Endothelial cell of umbilical vein (primary cell): ENCODE data around the gene RNU5D-1. TPM values are rescaled to one million over a fixed set of nuclear protein-coding genes. Genes with fewer than 3 reads are reported as not detected.

Experiments
- BruUV-seq: library from RNA; stranded (reverse); fragments of 400-500 nt; replicated peaks from 2 replicates; lab custom pipeline; 2021; lab: Mats Ljungman, UMichigan
- CTCF ChIA-PET: fragments of 300-600, 350-600 bp; sonication (Branson Sonifier 250); formaldehyde crosslinking; loops from one replicate; lab custom pipeline; 2021; ENCODE audit warnings: antibody characterized with exemption, inconsistent platforms; lab: Charles Lee
- POLR2A ChIA-PET: fragments of 300-600, 350-600 bp; sonication (Branson Sonifier 250); formaldehyde crosslinking; loops from one replicate; lab custom pipeline; 2021; ENCODE audit warnings: antibody characterized with exemption, inconsistent platforms; lab: Charles Lee
- DNase-seq: peaks from one replicate; pipeline ENCODE4 v3.0.0-alpha.2; 2011; ENCODE audit warnings: low read depth, low spot score
- FAIRE-seq: peaks from 2 replicates; lab custom pipeline; 2011; peaks lifted over from hg19 to GRCh38; lab: Jason Lieb, UNC
- H2AFZ ChIP-seq: 2 replicates; pipeline ENCODE4 v1.6.0; 2012; ENCODE audit warnings: low read depth, low read length, control low read depth, inconsistent platforms
- H3K27ac ChIP-seq: 2 replicates; pipeline ENCODE4 v1.5.1; 2011; ENCODE audit warnings: low read depth, mild to moderate bottlenecking, control low read depth, low read length, moderate library complexity; ENCODE audit not compliant: insufficient read depth
- H3K27me3 ChIP-seq, 2 experiments: 2 replicates each; pipeline versions ENCODE4 v1.6.0 to v1.6.1; 2011; ENCODE audit warnings: low read length in 2 of 2, mixed read lengths in 1 of 2; ENCODE audit not compliant: control insufficient read depth in 2 of 2, insufficient read depth in 2 of 2
- H3K36me3 ChIP-seq, 2 experiments: 2 replicates in 1 of 2; 3 replicates in 1 of 2; pipeline ENCODE4 v1.5.1; 2011; ENCODE audit warnings: low read length in 2 of 2, mild to moderate bottlenecking in 1 of 2, moderate library complexity in 1 of 2; ENCODE audit not compliant: control insufficient read depth in 2 of 2, insufficient read depth in 2 of 2; ENCODE audit errors: extremely low read depth in 1 of 2
- H3K4me1 ChIP-seq: 3 replicates; pipeline ENCODE4 v1.5.1; 2011; ENCODE audit warnings: mild to moderate bottlenecking, low read length; ENCODE audit not compliant: control insufficient read depth, insufficient read depth; ENCODE audit errors: extremely low read depth
- H3K4me2 ChIP-seq: 2 replicates; pipeline ENCODE4 v1.6.1; 2011; ENCODE audit warnings: low read length, control low read depth, mixed read lengths; ENCODE audit not compliant: insufficient read depth
- H3K4me3 ChIP-seq, 3 experiments: fragments of 200-600 bp in 1 of 3; sonication (generic), shearing (Covaris generic) in 1 of 3; replicated peaks in 1 of 3; 2 replicates each; pipeline ENCODE4 v1.5.1; 2011 to 2016; ENCODE audit warnings: control low read depth in 3 of 3, low read length in 3 of 3, mild to moderate bottlenecking in 2 of 3, inconsistent platforms in 1 of 3, low read depth in 1 of 3, moderate library complexity in 1 of 3; ENCODE audit not compliant: insufficient read depth in 1 of 3
- H3K79me2 ChIP-seq: 2 replicates; pipeline ENCODE4 v1.6.0; 2012; ENCODE audit warnings: low read length, inconsistent platforms; ENCODE audit not compliant: control insufficient read depth, insufficient read depth
- H3K9ac ChIP-seq: replicated peaks from 2 replicates; pipeline ENCODE3; 2011; ENCODE audit warnings: low read length, control low read depth; ENCODE audit not compliant: insufficient read depth; ENCODE audit errors: extremely low read depth
- H3K9me1 ChIP-seq: replicated peaks from 3 replicates; pipeline ENCODE4 v1.6.0; 2011; ENCODE audit warnings: mild to moderate bottlenecking, low read length; ENCODE audit not compliant: control insufficient read depth, insufficient read depth; ENCODE audit errors: extremely low read depth
- H3K9me3 ChIP-seq: replicated peaks from 2 replicates; pipeline ENCODE4 v1.5.1; 2012; ENCODE audit warnings: low read length, inconsistent platforms; ENCODE audit not compliant: control insufficient read depth, insufficient read depth
- H4K20me1 ChIP-seq: replicated peaks from 2 replicates; pipeline ENCODE3; 2011; ENCODE audit warnings: mild to moderate bottlenecking, low read length; ENCODE audit not compliant: control insufficient read depth, insufficient read depth; ENCODE audit errors: extremely low read depth
- CTCF ChIP-seq, 2 donors: IDR thresholded peaks; 1 replicate in 1 of 2; 2 replicates in 1 of 2; pipeline ENCODE4 v1.5.1; 2011; ENCODE audit warnings: low read length in 2 of 2, mild to moderate bottlenecking in 2 of 2, moderate library complexity in 2 of 2, control low read depth in 1 of 2, inconsistent platforms in 1 of 2, low read depth in 1 of 2; ENCODE audit not compliant: insufficient read depth in 1 of 2; ENCODE audit errors: extremely low read depth in 1 of 2
- EZH2 ChIP-seq: IDR thresholded peaks from 2 replicates; pipeline ENCODE4 v1.6.1; 2012; ENCODE audit warnings: borderline replicate concordance, low read depth, mild to moderate bottlenecking, moderate library complexity, low read length, inconsistent platforms; ENCODE audit not compliant: severe bottlenecking
- FOS ChIP-seq: IDR thresholded peaks from 2 replicates; pipeline ENCODE4 v1.6.1; 2011; ENCODE audit warnings: mild to moderate bottlenecking, low read length, moderate library complexity, borderline replicate concordance; ENCODE audit not compliant: insufficient read depth
- GATA2 ChIP-seq: IDR thresholded peaks from 2 replicates; pipeline ENCODE4 v1.7.0; 2011; ENCODE audit warnings: low read depth, mild to moderate bottlenecking, moderate library complexity, mixed read lengths, low read length; ENCODE audit not compliant: insufficient read length, insufficient read depth
- JUN ChIP-seq: IDR thresholded peaks from 2 replicates; pipeline ENCODE4 v1.6.1; 2011; ENCODE audit warnings: borderline replicate concordance, low read depth; ENCODE audit not compliant: insufficient read length, insufficient read depth
- MYC ChIP-seq: IDR thresholded peaks from one replicate; pipeline ENCODE4 v1.6.1; 2011; ENCODE audit warnings: mild to moderate bottlenecking, low read depth, low read length
- POLR2A ChIP-seq: IDR thresholded peaks from 2 replicates; pipeline ENCODE4 v1.6.1; 2012; ENCODE audit warnings: low read depth, mild to moderate bottlenecking, control low read depth, low read length
- POLR2AphosphoS5 ChIP-seq: IDR thresholded peaks from 2 replicates; pipeline ENCODE4 v1.6.1; 2012; ENCODE audit warnings: low read depth, mild to moderate bottlenecking, control low read depth, low read length, moderate library complexity; ENCODE audit not compliant: insufficient read depth
- dilution Hi-C: fragments of 300-500 bp; cut with MboI; formaldehyde crosslinking; loops from one replicate; pipeline ENCODE4 v1.15.0; 2019; ENCODE audit warnings: low sequenced_read_pairs; ENCODE audit not compliant: extremely low pct_ligation_motif_present
- intact Hi-C: fragments of 100-400 bp; cut with micrococcal nuclease; formaldehyde crosslinking; loops from one replicate; pipeline ENCODE4 v1.10.0; 2022
- polyA plus RNA-seq, 4 experiments: library from polyadenylated mRNA; depleted of rRNA in 3 of 4; stranded (reverse) in 3 of 4; unstranded in 1 of 4; fragments of >200 nt; gene quantifications; 2 replicates each; pipeline versions ENCODE4 v1.2.1 to v1.2.3, GENCODE V29; 2011 to 2012; ENCODE audit warnings: missing spikeins in 1 of 4
- total RNA-seq: library from RNA; stranded (reverse); gene quantifications from 2 replicates; pipeline ENCODE4 v1.2.3, GENCODE V29; 2021
- TF ChIP-seq, protein P1 (sequence below): IDR thresholded peaks from 2 replicates; pipeline ENCODE4 v1.6.1; 2011; ENCODE audit not compliant: insufficient read depth, insufficient read length

RNU5D-1 gene
- total and polyA plus RNA-seq, 2 donors (not counting 3 experiments of a cell fraction or from before 2014, with no cell fraction given): not detected

- H2AFZ ChIP-seq: no peak overlapping the region
- H3K9ac ChIP-seq: no peak overlapping the region
- DNase-seq (no peak), FAIRE-seq (no peak)
- intact Hi-C loops: no loop called here
- dilution Hi-C loops: no loop called here
- H3K36me3 ChIP-seq: no peaks in the 10 kb centered on the region
- CTCF ChIA-PET: no interaction called here
- no peak overlapping the region for H3K27ac ChIP-seq
- no peak overlapping the region for H3K4me2 ChIP-seq
- POLR2A ChIA-PET: no interaction called here
- H3K9me3 ChIP-seq: no peaks in the 10 kb centered on the region
- BruUV-seq: no TSS peak
- no peaks in the 10 kb centered on the region for H3K9me1 ChIP-seq
- peaks cover 5 to 11% of the 10 kb centered on the region in 2 experiments for H3K27me3 ChIP-seq
- no peaks in the 10 kb centered on the region for H4K20me1 ChIP-seq
- TF ChIP-seq FOS (no peak), EZH2 (no peak), POLR2AphosphoS5 (no peak), POLR2A (no peak), GATA2 (no peak), JUN (no peak), MYC (no peak), CTCF (IDR thresholded peaks at IDR 0.05; ENCODE audit: extremely low read depth in 1 of 2, insufficient read depth in 1 of 2, low read depth in 1 of 2, low read length in 2 of 2) (no peak)
- TF ChIP-seq, protein P1, sequence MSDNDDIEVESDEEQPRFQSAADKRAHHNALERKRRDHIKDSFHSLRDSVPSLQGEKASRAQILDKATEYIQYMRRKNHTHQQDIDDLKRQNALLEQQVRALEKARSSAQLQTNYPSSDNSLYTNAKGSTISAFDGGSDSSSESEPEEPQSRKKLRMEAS: no peak
- H3K4me1 ChIP-seq: no peaks in the 10 kb centered on the region
- H3K79me2 ChIP-seq: no peaks in the 10 kb centered on the region
- no peak overlapping the region for H3K4me3 ChIP-seq
These were observed 42.1 kb downstream of the RNU5D-1 start for GRCh38 chr1:44688760-44689446.
